NCI-H187 treated with DMSO at 0.1 percent for 48 hours (cell line): Measurements from ENCODE around the gene LAMC3.
"Not testable (repeated sequence)": the region's sequence is repeated elsewhere in the genome, so short reads cannot be mapped to it uniquely, and the experiment has no call there.

Source experiments
- DNase-seq: peaks from one replicate; lab custom pipeline; 2025; lab: John Stamatoyannopoulos, UW

Gene LAMC3

GRCh38 chr9:130991778-130992681 lies 16.9 kb upstream of the LAMC3 start:
- DNase-seq, result no peak

DNA sequence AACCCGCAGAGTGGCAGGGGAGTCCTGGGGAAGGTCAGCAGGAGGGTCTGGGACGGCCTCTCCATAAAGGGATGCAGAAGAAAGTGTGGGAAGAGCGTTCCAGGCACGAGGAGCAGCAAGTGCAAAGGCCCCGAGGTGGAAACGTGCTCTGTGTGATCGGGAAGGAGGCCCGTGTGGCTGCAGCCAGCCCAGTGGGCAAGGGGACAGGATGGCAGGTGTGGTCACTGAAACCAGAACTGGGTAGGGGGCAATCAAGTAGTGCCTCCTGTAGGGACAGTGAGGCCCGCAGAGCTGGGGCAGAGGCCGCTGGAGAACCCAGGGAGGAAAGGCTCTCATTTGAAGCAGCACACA lies 16.3 kb upstream of the LAMC3 start:
- DNase-seq, result no peak

DNA sequence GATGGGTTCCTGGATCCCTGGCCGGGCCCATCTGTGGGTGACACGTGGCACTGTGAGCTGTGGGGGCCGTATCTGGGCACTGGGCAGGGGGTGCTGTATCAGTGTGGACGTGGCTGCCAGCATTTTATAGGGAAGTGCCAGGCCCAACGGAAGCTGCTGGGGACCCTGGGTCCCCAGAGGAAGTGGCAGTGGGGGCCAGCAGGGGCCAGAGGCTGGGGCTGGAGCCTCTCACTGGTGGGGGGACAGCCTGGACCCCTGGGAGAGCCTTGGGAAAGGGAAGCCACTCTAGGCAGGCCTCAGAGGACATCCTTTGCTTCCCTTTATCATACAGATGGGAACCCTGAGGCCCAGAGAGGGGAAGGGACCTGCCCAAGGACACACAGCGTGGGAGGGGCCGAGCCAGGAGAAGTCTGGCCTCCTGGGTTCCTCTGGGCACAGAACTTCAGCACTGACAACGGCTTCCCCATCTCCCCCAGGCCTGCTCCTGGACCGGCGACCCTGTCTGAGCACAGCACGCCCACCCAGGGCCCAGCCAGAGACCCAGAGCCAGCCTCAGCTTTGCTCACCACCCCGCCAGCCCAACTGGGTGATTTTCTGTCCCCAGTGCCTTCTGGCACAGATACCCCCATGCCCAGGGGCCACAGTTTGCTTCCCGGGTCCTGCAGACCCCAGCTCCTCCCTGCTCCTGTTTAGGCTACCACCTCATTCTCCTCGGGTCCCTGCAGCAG lies 15.5 kb upstream of the LAMC3 start:
- no peak for DNase-seq

GRCh38 chr9:130994135-130995085 lies 14.6 kb upstream of the LAMC3 start:
- DNase-seq, result no peak

DNA sequence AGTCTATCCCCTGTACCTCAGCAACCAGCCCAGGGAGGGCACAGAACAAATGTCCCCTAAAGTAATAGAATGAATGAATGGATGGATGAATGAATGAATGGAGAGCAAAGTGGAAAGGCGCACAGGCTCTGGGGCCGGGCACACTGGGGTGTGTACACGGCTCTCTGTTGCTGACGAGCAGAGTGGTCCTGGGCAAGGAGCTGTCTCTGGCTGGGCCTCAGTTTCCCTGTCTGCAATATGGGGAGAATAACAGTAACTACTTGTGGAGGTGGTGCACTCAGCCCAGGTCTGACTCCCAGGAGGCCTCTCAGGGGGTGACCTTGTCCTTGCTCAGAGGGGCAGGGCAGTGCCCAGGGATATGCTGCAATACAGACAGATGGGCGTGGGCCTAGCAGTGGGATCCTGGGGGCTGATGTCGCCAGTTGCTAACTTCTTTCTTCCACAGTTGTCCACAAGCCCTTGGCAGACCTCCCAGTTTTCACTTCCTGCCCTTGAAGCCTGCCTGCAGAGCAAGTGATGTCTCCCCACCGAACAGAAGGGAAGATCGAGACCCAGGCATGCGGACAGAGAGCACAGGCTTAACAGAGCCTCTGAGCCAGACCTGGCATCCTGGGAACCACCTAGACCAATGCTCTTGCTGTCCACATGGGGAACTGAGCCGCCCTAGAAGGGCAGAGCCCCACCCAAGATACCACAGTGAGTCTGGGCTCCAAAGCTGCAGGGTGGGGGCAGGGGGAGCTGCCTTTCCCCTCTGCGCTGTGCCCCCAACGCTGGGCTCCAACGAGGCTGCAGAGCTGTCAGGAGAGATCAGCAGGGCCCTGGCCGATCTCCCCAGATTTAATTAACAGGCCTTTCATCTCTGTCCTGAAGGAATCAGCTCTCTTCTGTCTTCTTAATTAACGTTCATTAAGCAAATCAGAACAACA lies 13.6 kb upstream of the LAMC3 start:
- no peak for DNase-seq

- no peak for DNase-seq
Observed at GRCh38 chr9:130996205-130996604, 12.8 kb upstream of the LAMC3 start.

DNA sequence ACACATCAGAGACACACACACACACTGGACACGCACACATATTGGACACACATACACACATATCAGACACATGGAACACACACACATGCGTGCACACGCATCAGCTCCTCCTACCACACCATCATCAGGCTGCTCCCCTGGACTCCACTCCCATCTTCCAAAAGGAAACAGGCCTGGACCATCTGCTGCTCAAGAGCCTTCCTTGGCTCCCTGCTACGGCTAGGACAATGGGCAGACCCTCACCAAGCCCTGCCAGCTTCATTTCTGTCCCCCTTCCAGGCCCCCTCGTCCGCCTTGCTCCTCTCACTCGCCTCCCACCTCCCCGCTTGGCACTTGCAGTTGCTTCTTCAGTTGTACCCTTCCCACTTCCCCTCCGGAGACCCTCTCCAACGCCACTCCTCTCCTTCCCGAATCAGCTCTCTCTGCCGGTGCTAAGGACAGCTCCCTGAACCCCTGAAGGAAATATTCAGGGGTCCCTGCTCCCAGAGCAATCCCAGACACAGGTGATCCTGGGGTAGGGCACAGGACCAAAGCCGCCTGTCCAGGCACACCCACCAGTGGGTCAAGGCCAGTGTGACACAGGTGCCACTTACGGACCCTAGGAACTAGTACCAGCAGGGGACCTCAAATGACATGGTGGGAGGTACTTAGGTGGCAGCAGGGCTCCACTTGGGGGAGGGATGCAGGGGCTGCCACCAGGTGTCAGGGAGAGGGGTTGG lies 12.1 kb upstream of the LAMC3 start:
- no peak for DNase-seq

- no peak for DNase-seq
Observed at GRCh38 chr9:130997395-130997684, 11.6 kb upstream of the LAMC3 start.

GRCh38 chr9:130997925-130998596 lies 10.9 kb upstream of the LAMC3 start:
- DNase-seq, result no peak

DNA sequence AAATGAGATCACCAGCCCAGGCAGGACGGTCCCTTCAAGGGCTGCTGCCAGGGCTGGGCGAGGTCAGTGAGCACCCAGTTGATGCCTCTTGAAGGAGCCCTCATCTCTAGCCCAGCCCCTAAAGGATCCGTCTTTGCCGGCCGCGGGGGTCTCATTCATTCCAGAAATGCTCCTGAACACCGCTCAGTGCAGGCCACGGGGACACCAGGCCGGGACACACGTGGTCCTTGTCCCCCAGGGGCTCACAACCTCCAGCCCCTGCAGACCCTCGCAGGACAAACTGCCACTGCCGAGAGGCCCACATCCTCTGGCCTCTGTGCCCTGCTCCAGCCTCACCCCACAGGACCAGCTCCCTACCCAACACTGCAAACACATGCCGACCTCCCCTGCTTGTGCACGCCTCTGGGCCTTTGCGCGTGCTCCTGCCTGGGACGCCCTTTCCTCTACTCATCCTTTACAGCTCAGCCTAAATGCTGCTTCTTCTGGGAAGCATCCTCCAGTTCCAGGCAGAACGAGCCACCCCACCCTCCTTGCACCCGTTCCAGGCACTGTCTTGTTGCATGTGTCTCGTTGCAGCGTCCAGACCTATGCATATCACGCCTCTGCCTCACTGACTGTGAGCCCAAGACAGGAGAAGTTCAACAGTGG lies 10.3 kb upstream of the LAMC3 start:
- no peak for DNase-seq

DNA sequence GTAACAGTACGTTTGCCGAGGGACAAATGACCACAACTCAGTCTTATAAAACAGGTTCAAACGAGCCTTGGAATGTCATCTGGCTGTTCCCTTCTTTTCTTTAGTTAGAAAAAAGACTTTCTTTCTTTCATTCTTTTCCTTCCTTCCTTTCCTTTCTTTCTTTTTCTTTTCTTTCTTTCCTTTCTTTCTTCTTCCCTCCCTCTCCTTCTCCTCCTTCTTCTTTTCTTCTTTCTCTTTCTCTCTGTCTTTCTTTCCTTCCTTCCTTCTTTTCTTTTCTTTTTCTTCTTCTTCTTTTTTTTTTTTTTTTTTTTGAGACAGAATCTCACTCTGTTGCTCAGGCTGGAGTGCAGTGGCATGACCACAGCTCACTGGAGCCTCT lies 9.7 kb upstream of the LAMC3 start:
- no peak for DNase-seq

DNA sequence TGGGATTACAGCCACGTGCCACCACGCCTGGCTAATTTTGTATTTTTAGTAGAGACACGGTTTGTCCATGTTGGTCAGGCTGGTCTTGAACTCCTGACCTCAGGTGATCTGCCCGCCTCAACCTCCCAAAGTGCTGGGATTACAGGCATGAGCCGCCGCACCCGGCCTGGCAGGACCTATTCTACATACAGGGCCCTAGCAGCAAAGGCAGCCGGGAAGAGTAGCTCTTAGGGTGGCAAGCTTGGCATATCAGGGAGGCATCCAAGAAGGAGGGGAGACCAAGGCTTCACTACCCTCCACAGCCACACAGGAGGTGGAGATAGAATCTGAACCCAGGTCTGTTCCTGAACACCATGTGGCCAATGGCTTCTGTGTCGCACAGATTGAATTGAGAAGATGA lies 8.4 kb upstream of the LAMC3 start:
- not testable (repeated sequence) for DNase-seq

- DNase-seq, result no peak
Observed at GRCh38 chr9:131001021-131001420, 8.0 kb upstream of the LAMC3 start.

GRCh38 chr9:131001990-131002389 lies 7.0 kb upstream of the LAMC3 start:
- DNase-seq, result no peak

DNA sequence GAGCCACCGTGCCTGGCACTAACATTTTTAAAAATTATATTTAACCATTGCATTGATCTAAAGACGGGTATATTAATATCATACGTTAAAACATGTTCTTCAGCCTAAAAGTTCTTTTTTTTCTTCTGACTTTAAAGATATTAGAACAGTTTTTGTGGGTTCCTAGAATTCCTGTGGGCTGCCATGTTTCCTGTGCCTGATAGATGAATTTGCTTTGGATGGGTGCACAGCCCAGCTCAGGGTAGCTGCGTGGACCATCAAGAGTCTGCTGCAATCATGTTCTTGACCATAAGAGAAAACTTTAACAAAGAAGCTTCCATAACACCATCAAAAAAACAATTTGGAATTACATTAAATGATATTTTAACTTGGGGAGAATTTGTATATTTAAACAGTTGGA lies 2.4 kb upstream of the LAMC3 start:
- no peak for DNase-seq

DNA sequence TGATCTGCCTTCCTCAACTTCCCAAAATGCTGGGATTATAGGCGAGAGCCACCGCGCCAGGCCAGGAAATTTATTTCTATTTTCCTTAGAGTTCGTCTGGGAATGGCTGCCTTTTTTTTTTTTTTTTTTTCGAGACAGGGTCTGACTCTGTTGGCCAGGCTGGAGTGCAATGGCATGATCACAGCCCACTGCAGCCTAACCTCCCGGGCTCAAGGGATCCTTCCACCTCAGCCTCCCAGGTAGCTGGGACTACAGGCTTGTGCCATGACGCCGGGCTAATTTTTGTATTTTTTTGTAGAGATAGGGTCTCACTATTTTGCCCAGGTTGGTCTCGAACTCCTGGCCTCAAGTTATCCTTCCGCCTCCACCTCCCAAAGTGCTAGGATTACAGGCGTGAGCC lies 888 bp upstream of the LAMC3 start:
- no peak for DNase-seq

DNA sequence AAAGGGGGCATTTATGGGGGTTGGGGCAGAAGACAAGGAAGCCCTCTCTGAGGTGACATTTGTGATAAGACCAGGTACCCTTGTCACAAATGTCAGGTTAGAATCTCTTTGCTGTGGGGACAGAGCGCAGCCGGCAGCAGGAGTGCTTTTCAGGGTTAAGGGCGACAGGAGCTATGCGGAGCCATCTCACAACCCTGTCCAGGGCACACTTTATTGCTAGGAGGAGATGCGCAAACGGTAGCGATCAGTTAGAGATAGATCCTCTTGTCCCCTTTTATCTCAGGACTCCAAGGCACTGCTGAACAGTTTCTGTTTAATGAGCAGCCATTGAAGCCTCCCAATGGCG lies 438 bp upstream of the LAMC3 start:
- DNase-seq, result no peak

DNA sequence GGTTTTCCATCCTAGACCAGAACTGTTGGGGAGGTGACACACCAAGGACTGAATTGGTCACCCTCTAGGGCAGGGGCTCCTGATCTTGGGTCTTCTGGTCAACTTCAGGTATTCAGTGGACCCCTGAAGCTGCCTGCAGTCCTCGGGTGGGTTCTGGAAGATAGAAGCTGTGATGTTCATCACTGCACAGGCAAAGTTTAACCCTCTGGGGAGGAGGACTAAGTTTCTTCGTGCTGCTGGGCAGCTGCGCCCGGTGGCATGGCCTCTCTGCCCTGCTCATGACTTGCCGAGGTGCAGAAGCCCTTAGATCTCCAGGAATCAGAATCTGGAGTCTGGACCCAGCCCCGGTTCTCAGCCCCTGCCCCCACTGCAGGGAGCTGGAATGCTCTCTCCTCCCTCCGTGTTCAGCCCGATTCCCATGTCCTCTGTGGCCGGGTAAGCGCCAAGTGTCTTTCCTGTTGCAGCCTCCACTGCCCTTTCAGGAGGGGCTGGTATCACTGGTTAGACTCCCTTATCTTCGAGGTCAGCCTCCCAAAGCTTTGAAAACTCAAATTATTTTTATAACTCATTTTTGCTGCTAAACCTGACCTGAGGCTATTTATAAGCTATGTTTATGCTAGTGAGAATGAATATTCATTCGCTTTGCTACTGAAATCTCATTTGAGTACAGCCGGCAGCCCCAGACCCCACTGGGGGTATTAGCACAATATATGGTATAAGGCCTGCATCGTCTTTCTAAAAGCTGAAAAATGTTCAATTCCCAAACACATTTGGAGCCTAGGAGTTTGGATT lies 1.7 kb downstream of the LAMC3 start:
- DNase-seq, result no peak
